Activated CD8-positive, alpha-beta memory T cell treated with anti-CD3 and anti-CD28 coated beads, Interleukin-2, amount 10 ng/mL, durations not matched to agents 7 days and 5 days (primary cell): ENCODE data around the gene MMD. TPM values are rescaled to one million over a fixed set of nuclear protein-coding genes. Genes with fewer than 3 reads are reported as not detected.
"Not testable (repeated sequence)": the region's sequence is repeated elsewhere in the genome, so short reads cannot be mapped to it uniquely, and the experiment has no call there.

ENCODE experiments used
- ATAC-seq: fragments of 150-1000 bp; cut with Tn5 transposase; one replicate; pipeline ENCODE4 v1.10.0; 2021; ENCODE audit warnings: moderate library complexity
- CTCF ChIA-PET: fragments of 350-600 bp; sonication (Branson Sonifier 250); formaldehyde crosslinking; loops from one replicate; lab custom pipeline; 2021; ENCODE audit warnings: antibody characterized with exemption; lab: Charles Lee
- DNase-seq: peaks from one replicate; pipeline ENCODE4 v3.0.0-alpha.2; 2020
- H3K27ac Mint-ChIP-seq: one replicate; pipeline ENCODE4 v1.8.0; 2021; ENCODE audit warnings: mild to moderate bottlenecking, mixed read lengths
- H3K27me3 Mint-ChIP-seq: one replicate; pipeline ENCODE4 v1.8.0; 2021; ENCODE audit warnings: mixed read lengths
- H3K36me3 Mint-ChIP-seq: one replicate; pipeline ENCODE4 v1.8.0; 2021; ENCODE audit warnings: mild to moderate bottlenecking, mixed read lengths
- H3K4me1 Mint-ChIP-seq: one replicate; pipeline ENCODE4 v1.8.0; 2021; ENCODE audit warnings: mixed read lengths
- H3K4me3 Mint-ChIP-seq: one replicate; pipeline ENCODE4 v1.8.0; 2021; ENCODE audit warnings: mild to moderate bottlenecking, moderate library complexity, mixed read lengths
- H3K9me3 Mint-ChIP-seq: one replicate; pipeline ENCODE4 v1.8.0; 2022; ENCODE audit warnings: low read depth, mixed read lengths
- total RNA-seq, 2 experiments: library from RNA; stranded (reverse); gene quantifications; one replicate each; pipeline ENCODE4 v1.2.3, GENCODE V29; 2021

The MMD gene
- total RNA-seq, 2 experiments from 2014 or later = 41.5 to 41.9 TPM

DNA sequence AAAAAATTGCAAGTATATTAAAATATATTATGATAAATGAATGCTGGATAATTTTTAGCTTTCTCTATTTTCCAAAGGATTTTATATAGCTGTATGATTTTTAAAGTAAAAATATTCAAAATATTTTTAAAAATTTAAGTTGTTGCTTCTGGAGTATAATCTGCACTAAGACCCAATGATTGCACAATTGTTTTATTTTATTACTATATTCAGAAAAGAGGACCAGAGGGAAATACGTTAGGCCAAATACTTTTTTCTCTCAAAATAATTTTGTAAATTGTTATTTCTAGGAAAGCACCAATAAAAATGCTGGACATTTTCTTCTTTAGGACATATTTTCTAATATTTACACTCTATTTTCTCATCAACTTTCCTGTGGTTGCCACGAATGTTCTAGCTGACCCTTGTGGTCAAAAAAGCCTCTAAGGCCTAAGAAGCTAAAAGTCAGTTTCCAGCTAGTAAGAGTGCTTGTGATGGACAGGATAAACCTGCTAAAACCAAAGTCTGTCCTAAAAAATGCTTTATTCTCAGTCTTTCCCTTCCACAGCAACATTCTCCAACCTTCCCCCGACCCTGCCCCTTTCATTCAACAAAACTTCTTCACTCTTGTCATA, 31.2 kb downstream of the MMD start:
- H3K9me3 Mint-ChIP-seq = no peaks in the 10 kb centered on the region

DNA sequence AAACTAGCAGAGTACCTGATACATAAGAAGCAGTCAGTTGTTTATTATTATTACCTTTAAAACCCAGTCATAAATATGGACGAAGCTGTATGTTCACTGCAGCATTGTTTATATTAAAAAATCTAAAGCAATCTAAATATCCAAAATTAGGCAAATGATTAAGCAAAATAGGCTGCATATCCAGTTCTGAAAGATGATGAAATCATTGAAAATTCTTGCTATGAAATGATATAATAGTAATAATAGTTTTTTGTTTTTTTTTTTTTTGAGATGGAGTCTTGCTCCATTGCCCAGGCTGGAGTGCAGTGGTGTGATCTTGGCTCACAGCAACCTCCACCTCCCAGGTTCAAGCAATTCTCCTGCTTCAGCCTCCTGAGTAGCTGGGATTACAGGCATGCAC, 31.9 kb downstream of the MMD start:
- H3K36me3 Mint-ChIP-seq = peaks cover 13% of the 10 kb centered on the region
- not testable (repeated sequence) for H3K27ac Mint-ChIP-seq, H3K4me1 Mint-ChIP-seq, H3K4me3 Mint-ChIP-seq, DNase-seq, H3K9me3 Mint-ChIP-seq, H3K27me3 Mint-ChIP-seq, ATAC-seq
- CTCF ChIA-PET = interaction anchor here (1.0 kb wide), 1 partner anchor 34 kb away, joined by 3 read pairs; no protein-coding TSS in a partner anchor

More for the DNA sequence above, 31.2 kb downstream of the MMD start:
- Mint-ChIP-seq H3K27ac (no peak overlapping the region), H3K36me3 (peaks cover 13% of the 10 kb centered on the region), H3K4me3 (no peak overlapping the region), H3K27me3 (no peaks in the 10 kb centered on the region), H3K4me1 (no peaks in the 10 kb centered on the region)
- DNase-seq = no peak
- CTCF ChIA-PET = no interaction called here
- ATAC-seq = no peak

DNA sequence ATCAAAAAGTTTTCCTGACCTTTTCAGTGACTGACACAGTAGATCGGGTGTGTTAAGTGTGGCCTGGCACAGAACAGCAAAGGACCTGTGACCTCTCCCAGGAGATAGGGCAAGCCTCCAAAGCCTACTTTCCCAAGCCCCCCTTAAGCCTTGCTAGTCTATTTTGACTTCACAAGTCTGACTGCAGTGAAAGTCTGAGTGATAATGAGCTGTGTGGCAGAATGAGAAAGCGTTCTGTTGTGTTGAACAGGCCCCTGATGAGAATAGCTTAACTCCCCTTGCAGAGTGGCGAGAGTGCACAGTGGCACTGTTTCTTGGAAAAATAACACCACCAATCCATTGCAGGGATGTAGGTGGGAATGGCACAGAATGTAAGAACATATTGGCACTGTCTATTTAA, 32.8 kb downstream of the MMD start:
- Mint-ChIP-seq H3K4me1 (no peaks in the 10 kb centered on the region), H3K36me3 (peaks cover 8% of the 10 kb centered on the region), H3K4me3 (no peak overlapping the region), H3K27ac (no peak overlapping the region), H3K9me3 (no peaks in the 10 kb centered on the region), H3K27me3 (no peaks in the 10 kb centered on the region)
- ATAC-seq = no peak
- CTCF ChIA-PET = interaction anchor here (1.0 kb wide), 1 partner anchor 33 kb away, joined by 3 read pairs; no protein-coding TSS in a partner anchor
- no peak for DNase-seq

DNA sequence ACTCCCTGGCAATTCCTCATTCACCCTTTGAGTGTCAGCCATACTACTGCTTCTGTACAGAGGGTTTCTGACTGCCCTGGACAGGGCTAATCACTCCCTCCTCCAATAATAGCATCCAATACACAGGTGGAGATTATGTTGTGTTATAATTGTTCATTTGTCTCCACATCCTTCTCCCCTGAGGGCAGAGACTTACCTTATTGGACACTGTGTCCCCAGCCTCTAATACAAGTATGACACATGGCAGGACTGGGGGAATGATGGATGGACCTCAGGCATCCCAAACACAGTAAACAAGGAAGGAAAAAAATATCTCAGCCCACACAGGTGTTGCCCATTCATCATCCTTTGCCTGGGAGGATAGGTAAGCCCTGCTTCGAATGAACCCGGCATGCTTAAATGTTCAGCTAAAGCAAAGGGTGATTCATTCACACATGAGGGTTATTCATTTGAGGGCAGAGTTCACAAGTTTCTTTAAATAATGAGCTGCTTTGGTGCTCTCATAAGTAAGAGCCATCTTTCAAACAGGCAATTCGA, 34.8 kb downstream of the MMD start:
- Mint-ChIP-seq H3K27ac (no peak overlapping the region), H3K36me3 (peaks cover 2% of the 10 kb centered on the region), H3K4me1 (no peaks in the 10 kb centered on the region), H3K9me3 (no peaks in the 10 kb centered on the region), H3K4me3 (no peak overlapping the region), H3K27me3 (no peaks in the 10 kb centered on the region)
- CTCF ChIA-PET = interaction anchor here (0.7 kb wide), 1 partner anchor 290 kb away, joined by 3 read pairs; no protein-coding TSS in a partner anchor
- ATAC-seq (no peak), DNase-seq (no peak)

DNA sequence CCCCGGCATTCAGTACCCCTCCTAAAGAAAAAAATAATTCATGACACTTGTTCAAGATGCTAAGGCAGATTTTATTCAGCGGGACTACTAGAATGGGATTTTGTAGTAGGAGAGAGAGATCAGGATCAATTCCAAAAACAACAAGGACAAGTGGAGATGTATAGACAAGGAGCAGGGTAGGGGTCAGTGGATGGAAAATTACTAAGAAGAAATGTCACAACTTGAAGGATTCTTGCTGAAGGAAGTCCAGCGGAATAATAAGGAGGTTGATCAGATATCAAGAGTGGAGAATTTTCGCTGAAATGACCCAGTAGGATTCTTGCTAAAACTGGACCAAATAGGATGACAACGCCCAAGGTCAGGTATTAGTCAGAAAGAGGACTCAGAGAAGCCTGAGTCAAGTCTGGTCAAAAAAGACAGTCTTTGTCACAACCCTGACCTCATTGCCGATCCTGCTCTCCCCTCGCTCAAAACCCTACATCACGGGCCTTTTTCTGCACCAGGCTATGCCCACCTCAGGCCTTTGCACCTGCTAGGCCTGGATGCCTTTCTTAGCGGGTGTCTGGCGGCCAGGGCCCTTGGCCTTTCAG, 36.9 kb downstream of the MMD start:
- Mint-ChIP-seq H3K9me3 (no peaks in the 10 kb centered on the region), H3K4me3 (no peak overlapping the region), H3K27ac (no peak overlapping the region), H3K36me3 (no peaks in the 10 kb centered on the region), H3K4me1 (no peaks in the 10 kb centered on the region), H3K27me3 (peaks cover 3% of the 10 kb centered on the region)
- CTCF ChIA-PET = no interaction called here
- no peak for ATAC-seq
- no peak for DNase-seq

DNA sequence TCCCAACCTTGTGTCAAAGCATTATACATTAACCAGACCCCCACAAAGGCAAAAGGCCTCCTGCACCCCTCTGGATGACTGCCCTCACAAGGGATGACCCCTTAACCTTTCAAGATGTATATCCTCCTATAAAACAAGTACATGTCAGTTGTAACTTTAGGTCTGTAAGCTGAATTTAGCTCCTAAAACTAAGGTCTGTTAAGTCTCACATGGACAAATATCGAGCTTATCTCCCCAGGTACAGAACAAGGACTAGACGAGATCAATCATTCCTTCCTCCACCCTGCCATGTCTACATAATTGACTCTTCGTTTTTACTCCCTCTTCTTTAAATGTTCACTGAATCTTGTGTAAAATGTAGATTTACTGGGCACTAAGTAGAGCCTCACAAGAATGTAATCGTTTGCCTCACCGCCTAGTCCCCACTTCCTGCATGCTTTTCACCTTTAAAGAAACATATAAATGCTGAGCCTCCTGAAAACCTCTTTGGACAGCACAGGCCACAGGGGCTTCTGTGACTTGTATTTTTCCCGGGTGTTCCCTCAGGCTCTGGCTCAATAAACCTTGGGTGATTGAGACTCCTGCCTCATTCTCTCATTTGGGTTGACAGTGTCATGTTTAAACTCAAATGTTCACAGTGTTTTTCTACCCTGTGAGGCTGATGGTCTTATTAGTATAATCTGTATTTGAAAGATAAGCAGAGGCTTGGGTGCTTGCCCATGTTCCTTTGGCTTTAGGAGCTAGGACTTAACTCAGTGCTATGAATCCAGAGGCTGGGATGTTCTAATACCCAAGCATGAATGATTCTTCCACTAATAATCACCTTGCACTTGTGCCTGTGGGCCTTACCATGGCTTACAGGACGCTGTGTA, 37.6 kb downstream of the MMD start:
- Mint-ChIP-seq H3K4me3 (no peak overlapping the region), H3K36me3 (no peaks in the 10 kb centered on the region), H3K4me1 (no peaks in the 10 kb centered on the region), H3K9me3 (no peaks in the 10 kb centered on the region), H3K27ac (no peak overlapping the region), H3K27me3 (peaks cover 3% of the 10 kb centered on the region)
- DNase-seq = no peak
- CTCF ChIA-PET = no interaction called here
- no peak for ATAC-seq

DNA sequence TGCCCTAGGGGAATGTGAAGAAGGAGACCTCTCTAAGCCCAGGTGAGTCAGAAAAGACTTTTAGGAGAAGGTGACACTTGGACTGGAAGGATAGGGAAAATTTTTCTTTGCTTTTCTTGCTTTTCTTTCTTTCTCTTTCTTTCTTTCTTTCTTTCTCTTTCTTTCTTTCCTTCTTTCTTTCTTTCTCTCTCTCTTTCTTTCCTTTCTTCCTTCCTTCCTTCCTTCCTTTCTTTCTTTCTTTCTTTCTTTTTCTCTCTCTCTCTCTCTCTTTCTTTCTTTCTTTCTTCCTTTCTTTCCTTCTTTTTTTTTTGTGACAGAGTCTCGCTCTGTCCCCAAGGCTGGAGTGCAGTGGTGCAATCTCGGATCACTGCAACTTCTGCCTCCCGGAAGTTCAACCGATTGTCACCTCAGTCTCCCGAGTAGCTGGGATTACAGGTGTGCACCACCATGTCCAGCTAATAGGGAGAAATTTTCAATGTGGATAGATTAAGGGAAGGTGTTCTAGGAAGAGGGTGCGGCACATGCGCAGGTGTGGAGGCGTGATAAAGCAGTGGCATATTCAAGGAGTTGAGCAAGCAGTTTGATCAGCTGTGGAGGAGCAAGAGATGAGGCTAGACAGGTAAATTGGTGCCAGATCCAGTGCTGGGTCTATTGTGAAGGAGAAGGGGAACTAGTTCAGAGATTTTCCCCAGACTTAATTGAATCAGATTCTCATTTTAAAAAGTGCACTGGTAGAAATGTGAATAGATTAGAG, 40.4 kb downstream of the MMD start:
- Mint-ChIP-seq H3K9me3 (no peaks in the 10 kb centered on the region), H3K4me1 (no peaks in the 10 kb centered on the region), H3K4me3 (no peak overlapping the region), H3K36me3 (no peaks in the 10 kb centered on the region), H3K27me3 (peaks cover 3% of the 10 kb centered on the region), H3K27ac (no peak overlapping the region)
- CTCF ChIA-PET = no interaction called here
- ATAC-seq (no peak), DNase-seq (no peak)

DNA sequence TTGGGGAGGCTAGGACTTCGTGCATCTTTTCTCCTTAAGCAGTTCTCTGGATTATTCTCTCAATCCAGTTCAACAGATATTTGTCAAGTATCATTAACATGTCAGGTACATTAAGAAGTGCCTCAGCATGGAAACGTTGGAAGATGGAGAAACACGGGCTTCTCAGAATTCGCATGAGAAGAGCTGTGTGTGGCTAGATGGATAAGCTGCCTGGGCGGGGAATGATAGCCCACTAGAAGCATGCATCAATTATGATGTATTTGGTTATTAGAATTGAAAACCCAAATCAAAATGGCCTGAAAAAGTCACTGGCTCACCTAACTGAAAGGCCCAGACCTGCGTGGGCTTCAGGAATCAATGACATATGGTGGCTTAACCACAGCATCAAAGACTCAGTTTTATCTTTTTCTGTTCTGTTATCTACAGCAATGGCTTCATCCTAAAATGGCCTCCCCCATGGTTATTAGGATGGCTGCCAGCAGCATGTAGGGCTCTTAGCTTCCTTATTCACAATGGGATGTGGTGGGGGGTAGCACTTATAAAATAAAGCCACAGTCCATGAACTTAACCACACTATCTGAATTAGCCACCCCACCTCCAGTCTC, 43.9 kb downstream of the MMD start:
- Mint-ChIP-seq H3K27ac (no peak overlapping the region), H3K4me3 (no peak overlapping the region), H3K4me1 (no peaks in the 10 kb centered on the region), H3K36me3 (no peaks in the 10 kb centered on the region), H3K27me3 (peaks cover 3% of the 10 kb centered on the region), H3K9me3 (no peaks in the 10 kb centered on the region)
- DNase-seq (no peak), ATAC-seq (no peak)
- CTCF ChIA-PET = no interaction called here

DNA sequence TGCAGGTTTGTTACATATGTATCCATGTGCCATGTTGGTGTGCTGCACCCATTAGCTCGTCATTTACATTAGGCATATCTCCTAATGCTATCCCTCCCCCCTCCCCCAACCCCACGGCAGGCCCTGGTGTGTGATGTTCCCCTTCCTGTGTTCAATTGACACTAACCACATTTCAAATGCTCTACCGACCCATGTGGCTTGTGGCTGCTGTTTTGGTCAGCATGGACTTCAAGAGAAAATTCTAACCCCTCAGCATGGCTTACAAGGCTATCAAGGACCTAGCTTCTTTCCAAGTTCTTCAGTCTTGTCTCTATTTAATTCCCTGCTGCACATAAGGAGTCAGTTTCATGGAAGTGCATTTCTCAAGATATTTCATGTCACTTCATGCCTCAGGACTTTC, 52.9 kb downstream of the MMD start:
- peaks cover 6% of the 10 kb centered on the region for H3K36me3 Mint-ChIP-seq
- peaks cover 8% of the 10 kb centered on the region for H3K4me1 Mint-ChIP-seq
- DNase-seq (peak; percentile 43), ATAC-seq (no peak)
- no peak overlapping the region for H3K4me3 Mint-ChIP-seq
- H3K27me3 Mint-ChIP-seq = peaks cover 16% of the 10 kb centered on the region
- CTCF ChIA-PET = interaction anchor here (0.8 kb wide), 1 partner anchor 12 kb away, joined by 3 read pairs; no protein-coding TSS in a partner anchor
- H3K9me3 Mint-ChIP-seq = peaks cover 6% of the 10 kb centered on the region
- no peak overlapping the region for H3K27ac Mint-ChIP-seq

DNA sequence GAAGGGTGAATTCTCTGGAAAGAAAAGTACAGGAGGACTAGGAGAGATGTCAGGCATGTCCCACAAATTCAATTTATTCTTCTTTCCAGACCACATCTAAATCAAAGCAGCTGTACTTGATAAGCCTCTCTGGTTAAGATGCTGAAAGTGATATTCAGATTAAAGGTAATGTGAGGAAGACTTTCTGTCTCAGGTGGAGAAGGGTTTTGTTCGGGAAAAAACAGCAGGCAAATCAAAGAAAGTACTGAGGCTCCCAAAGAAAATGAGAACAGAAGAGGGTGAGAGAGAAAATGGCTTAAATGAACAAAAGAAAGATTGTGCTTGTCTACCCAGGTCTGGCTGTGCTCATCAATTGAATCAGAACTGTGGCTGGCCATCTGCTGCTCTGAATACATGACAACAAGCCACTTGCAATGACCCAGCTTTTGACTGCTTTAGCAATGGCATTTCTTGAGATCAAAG, 55.6 kb downstream of the MMD start:
- CTCF ChIA-PET = interaction anchor here (1.1 to 1.5 kb wide), 2 partner anchors 11 to 25 kb away, joined by 3 read pairs; no protein-coding TSS in a partner anchor
- ATAC-seq = no peak
- no peak for DNase-seq
- Mint-ChIP-seq H3K27ac (no peak overlapping the region), H3K9me3 (peaks cover 3% of the 10 kb centered on the region), H3K27me3 (peaks cover 23% of the 10 kb centered on the region), H3K4me1 (peaks cover 8% of the 10 kb centered on the region), H3K4me3 (no peak overlapping the region), H3K36me3 (peaks cover 2% of the 10 kb centered on the region)

DNA sequence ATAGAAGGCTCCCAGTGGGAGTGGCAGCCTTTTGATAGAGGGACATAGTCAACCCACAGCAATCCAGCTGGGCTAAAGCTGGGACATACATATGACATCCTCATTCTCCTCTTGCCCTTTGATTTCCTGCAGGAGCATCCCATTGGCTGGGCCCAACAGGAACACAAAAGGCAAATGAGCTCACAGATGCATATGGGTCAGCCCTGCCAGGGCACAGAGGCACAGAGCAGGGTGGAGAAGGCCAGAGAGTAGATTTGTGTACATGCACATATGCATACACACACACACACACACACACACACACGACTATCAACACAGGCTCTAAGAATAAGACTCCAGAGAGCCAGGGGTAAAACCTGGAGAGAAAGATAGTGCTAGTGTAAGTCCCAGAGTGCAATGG, 58.6 kb downstream of the MMD start:
- DNase-seq (no peak), ATAC-seq (no peak)
- Mint-ChIP-seq H3K27ac (no peak overlapping the region), H3K4me3 (no peak overlapping the region), H3K4me1 (no peaks in the 10 kb centered on the region), H3K27me3 (peaks cover 28% of the 10 kb centered on the region), H3K9me3 (peaks cover 10% of the 10 kb centered on the region), H3K36me3 (peaks cover 8% of the 10 kb centered on the region)
- CTCF ChIA-PET = no interaction called here

DNA sequence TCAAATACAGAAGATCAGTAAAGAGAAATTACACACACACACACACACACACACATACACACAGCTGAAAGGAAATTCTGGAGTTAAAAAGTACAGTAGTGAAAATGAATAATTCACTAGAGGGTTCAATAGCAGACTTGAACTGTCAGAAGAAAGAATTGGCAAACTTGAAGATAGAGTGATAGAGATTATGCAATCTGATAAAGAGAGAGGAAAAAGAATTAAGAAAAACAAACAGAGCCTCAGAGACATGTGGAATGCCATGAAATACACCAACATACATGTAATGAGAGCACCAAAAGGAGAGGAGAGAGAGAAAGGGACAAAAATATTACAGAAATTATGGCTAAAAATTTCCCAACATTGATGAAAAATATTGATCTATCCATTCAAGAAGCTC, 60.7 kb downstream of the MMD start:
- no peak overlapping the region for H3K27ac Mint-ChIP-seq
- ATAC-seq = no peak
- peaks cover 2% of the 10 kb centered on the region for H3K4me1 Mint-ChIP-seq
- H3K27me3 Mint-ChIP-seq = peaks cover 22% of the 10 kb centered on the region
- H3K36me3 Mint-ChIP-seq = peaks cover 8% of the 10 kb centered on the region
- H3K9me3 Mint-ChIP-seq = peaks cover 10% of the 10 kb centered on the region
- no peak overlapping the region for H3K4me3 Mint-ChIP-seq
- CTCF ChIA-PET = interaction anchor here (1.3 to 1.7 kb wide), 2 partner anchors 64 to 368 kb away, joined by 3 to 5 read pairs; no protein-coding TSS in a partner anchor
- DNase-seq = no peak
